ENCODE results near the gene CHMP2B.
"Not testable (repeated sequence)": the region's sequence is repeated elsewhere in the genome, so short reads cannot be mapped to it uniquely, and the experiment has no call there.

The CHMP2B gene

DNA sequence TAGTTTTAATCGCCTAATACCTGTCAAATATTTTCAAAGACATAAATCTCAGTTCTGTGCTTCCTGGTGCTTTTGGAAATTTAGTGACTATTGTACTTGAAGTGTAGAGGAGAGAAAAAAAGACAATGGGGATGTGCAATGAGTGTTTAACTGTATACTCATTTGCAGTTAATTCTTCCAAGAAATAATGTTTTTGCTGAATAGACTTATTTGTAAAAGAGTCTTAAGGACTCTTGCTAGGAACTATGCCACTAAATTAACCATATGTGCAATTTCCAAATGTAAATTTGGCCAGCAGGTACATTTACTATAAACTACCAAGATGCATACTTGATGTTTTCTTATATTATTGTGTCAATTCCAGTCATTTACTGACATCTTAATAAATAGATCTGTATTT lies 2.0 kb downstream of the CHMP2B start:
- DNase-seq (ENCODE audit: low read depth in 4 of 4, low spot score in 1 of 4), result no peak

DNA sequence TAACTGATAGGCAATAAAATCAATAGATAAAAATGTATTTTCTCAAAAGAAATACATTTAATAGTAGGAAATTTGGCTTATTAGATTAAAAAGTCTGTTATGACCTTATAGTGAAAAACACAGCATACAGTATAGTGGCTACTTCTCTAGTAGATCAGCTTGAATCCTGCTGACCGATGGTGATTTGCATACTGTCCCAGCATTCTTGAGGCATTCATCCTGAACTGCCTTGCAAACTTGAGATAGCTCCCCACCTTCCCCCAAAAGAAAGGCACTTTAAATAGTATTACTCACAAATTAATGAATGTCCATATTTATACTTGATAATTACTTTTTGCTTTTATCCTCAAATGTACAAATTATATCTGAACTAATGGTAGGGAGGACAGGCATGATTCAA lies 6.7 kb downstream of the CHMP2B start:
- DNase-seq (ENCODE audit: low read depth in 4 of 4, low spot score in 1 of 4), result no peak

DNA sequence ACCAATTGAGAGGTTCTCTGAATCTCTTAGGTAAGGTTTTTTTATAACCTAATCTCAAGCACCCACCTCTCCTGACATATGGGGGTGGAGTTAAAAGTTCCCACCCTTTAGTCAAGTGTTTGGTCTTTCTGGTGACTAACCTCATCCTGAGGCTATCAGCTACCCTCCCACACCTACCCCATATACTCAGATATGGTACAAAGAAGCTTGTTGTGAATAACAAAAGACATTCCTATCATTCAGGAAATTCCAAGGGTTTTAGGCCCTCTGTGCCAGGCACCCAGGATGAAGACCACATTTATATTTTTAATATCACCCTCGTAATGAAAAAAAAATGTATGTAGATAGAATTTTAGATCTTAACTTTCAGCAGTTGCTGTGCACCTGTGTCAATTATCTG lies 9.0 kb downstream of the CHMP2B start:
- DNase-seq (ENCODE audit: low read depth in 4 of 4, low spot score in 1 of 4), result no peak

DNA sequence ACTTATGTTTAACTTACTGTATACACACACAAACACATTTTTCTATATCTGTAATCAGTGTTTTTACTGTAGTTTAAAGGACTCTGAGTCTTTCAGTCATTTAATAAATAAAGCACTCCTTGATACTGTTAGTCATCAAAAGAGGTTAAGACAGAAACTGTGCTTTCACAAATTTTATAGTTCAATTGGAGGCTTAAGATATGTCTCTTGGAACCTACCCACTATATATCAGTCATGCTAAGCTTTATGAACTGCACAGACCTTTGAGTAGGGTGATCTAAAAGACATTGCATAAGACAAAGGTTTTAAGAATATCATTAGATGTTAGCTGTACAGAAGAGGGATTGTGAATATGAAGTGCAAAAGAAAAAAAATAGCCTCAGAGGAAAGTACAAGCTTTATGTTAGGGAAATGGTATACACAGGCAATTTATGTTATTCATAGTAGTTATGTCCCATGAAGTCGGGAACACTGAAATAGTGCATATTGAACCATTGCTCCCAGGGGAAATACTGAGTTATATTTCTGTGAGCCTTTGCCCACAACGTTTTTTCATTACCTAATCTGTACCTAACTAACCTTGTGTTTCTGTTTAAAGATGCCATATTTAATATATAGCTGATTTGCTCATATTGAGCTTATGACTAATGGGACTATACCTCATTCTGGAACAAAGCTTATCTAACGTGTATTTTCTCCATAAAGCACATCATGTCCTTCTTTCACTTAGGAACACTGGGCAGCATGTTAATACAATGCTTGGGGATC lies 19.7 kb downstream of the CHMP2B start:
- no peak for DNase-seq (ENCODE audit: low read depth in 4 of 4, low spot score in 1 of 4)

DNA sequence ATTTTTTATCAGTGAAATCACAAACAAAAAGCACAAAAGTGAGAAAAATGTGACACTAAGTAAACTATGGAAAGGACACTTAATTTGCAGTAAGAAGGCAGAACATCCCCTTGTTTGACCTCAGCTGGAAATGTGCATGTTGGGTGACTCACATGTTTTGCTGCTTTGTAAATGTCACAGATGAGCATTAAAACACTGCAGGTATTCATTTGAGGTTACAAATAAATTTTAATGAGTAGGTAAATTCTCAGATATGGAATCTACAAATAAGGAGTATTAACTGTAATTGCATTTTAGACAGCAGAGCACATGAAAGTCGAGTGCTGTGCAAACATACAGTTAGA lies 20.3 kb downstream of the CHMP2B start:
- DNase-seq (ENCODE audit: low read depth in 4 of 4, low spot score in 1 of 4), result no peak

DNA sequence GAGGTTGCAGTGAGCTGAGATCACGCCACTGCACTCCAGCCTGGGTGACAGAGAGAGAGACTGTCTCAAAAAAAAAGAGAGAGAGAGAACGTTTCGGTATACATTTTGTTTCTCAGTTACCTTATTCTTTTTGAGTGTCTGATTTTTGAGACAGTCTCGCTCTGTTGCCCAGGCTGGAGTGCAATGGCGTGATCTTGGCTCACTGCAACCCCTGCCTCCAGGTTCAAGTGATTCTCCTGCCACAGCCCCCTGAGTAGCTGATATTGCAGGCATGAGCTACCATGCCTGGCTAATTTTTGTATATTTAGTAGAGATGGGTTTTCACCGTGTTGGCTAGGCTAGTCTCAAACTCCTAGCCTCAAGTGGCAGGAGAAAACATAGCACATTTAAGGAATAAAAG lies 21.1 kb downstream of the CHMP2B start:
- DNase-seq (ENCODE audit: low read depth in 4 of 4, low spot score in 1 of 4), result not testable (repeated sequence)

DNA sequence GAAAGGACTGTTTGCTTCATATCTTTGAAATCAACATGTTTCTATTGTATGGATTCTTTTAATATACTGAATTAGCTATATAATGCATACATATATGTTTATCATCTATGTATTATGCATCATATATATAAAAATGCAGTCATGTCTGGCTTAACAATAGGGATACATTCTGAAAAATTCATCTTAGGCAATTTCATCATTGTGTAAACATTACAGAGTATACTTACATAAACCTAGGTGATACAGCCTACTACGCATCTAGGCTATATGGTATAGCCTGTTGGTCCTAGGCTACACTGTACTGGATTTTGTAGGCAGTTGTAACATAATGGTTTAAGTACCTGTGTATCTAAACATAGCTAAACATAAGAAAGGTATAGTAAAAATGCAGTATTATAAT lies 21.7 kb downstream of the CHMP2B start:
- no peak for DNase-seq (ENCODE audit: low read depth in 4 of 4, low spot score in 1 of 4)

DNA sequence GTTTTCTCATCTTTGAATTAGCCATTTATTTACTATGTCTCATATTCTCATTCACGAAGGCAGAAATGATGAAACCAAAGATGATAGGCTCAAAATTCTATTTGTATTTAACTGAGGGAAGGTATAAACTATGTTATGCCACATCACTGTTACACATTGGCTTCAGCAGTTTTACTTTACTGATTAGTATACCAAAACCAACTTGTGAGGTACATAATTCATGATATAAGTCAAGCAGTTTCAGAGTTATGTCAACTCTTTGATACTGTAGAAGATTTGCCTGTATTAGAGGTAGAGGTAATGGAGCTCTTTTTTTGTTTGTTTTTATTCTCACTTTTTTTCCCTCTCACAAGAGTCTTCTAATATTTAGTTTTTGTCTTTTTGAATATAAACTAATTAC lies 22.9 kb downstream of the CHMP2B start:
- no peak for DNase-seq (ENCODE audit: low read depth in 4 of 4, low spot score in 1 of 4)

DNA sequence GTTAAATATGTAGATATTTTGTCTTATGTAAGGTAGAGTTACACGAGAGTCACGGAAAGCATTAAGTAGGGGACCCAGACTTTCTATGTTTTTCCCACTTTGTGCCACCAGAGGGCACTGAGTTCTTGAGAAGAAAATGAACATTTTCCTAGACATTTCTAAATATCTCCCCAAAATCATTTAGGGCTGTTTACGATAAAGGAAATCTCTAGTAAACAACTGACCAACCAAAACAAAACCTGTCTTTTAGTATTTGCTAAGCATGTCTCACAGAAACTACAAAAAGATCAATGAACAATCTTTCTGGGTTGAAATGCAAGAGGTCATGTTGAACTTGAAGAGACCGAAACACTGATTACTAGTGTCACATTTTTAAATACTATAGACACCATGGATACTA lies 33.2 kb downstream of the CHMP2B start:
- DNase-seq (ENCODE audit: low read depth in 4 of 4, low spot score in 1 of 4), result peak in 2 of 4 experiments; percentile 12 to 13

DNA sequence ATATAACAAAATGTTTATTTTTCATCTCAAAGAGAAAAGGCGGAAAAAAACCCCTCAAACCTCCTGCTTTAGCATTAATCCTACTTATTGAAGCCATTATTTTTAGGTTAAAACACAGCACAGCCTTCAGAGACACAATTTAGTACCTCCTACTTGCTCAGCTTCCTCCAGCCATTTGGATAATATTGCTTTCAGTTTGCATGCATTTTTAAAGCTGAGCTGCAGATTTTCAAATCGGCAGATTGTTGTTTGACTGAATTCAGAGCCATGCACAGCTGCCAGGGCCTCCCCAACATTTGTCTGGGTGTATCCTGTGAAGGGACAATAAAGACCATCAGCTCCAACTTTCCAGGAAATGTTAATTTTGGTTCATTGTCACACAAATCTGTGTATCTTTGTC lies 34.8 kb downstream of the CHMP2B start:
- no peak for DNase-seq (ENCODE audit: low read depth in 4 of 4, low spot score in 1 of 4)

DNA sequence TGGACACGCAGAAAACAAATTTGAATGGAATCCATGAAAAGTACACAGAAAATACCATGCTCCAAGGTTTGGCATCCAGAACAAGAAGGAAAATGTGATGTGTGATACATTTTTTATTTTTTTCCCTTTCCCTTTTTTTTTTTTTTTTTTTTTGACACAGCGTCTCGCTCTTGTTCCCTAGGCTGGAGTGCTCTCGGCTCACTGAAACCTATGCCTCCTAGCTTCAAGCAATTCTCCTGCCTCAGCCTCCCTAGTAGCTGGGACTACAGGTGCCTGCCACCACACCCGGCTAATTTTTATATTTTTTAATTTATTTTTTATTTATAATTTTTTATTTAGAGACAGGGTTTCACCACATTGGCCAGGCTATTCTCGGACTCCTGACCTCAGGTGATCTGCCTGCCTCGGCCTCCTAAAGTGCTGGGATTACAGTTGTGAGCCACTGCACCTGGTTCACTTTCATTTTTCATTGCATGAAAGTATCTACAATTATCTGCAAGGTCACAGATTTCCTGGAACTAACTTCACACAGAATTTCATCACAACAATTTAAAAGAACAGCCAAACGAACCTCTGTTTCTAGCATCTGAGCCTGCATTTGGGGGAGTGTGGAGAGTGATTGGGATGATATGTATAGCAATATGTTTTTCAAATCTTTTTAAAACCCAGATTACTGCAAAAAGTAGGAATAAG lies 41.0 kb downstream of the CHMP2B start:
- DNase-seq (ENCODE audit: low read depth in 4 of 4, low spot score in 1 of 4), result no peak

DNA sequence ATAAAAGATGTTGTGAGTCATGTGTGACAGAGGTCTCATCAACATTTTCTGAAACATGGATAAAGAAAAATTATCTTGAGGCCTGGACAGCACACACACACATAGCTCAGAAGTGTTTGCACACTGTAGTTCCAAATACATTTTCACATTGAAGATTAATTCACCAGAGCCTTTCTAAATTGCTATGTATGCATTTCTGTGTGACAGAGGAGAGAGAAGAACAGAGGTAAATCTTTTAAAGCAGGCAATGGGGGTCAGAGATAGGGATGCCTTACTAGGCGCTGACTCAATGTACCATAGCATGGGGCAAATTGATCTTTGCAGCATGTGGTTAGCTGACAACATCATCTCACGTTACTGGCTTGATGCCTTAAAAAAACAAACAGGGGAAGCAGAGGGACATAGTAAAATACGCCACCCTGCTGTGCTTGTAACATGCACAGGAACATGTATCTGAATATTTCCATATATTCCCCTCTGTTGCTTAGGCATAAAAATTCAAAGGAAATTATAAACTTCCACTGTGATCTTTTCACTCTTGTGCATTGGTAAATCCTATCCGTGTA lies 41.6 kb downstream of the CHMP2B start:
- no peak for DNase-seq (ENCODE audit: low read depth in 4 of 4, low spot score in 1 of 4)

DNA sequence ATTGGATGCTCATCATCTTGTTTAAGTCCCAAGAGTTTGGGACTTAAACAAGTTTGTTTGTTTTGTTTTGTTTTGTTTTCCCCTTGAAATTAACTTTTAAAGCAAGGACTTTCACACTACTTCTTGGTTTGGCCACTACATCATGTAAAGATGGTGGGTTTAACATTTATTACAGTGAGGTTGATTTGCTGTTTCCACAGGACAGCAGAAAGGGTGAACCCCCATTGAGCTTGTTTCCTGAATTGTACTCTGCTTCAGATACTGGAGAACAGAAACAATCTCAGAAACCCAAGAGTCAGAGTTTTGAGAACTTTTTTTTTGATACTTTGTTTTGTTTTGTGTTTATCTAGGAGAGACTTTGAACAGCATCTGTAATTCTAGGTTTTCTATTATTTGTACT lies 42.6 kb downstream of the CHMP2B start:
- no peak for DNase-seq (ENCODE audit: low read depth in 4 of 4, low spot score in 1 of 4)

DNA sequence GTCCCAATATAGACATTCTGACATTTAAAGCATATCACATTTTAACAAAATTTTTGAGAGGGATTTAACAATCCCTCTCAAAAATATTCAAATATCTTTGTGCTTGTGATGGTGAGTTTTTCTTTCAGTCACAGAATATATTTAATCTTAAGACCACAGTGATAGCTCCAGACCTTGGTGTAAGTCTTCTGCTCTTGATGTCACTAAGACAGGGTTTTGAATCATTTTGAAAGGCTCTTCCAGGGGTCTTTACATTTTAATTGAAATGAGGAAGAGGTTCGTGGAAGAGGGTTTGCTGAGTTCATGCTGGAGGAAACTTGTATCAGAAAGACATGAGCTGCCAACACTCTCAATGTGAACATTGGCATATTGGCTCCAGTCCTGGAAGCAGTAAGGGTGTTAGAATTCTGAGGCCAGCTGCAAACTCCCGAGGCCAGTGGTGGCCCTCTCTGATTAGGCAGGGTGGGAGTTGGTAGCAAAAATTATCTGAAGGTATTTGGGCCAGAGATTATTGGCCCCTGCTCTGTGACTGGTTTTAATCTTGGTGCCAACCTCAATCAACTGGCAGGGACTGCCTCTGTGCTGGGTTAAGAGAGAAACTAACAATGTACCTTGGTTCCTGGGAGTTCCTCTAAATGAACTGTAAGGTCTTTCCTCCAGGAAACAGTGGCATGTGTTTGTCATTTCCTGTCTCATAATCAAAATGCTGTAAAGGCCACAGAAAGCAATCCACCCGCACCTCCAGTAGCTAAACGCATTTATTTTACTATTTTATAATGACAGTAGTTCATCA lies 44.0 kb downstream of the CHMP2B start:
- no peak for DNase-seq (ENCODE audit: low read depth in 4 of 4, low spot score in 1 of 4)

DNA sequence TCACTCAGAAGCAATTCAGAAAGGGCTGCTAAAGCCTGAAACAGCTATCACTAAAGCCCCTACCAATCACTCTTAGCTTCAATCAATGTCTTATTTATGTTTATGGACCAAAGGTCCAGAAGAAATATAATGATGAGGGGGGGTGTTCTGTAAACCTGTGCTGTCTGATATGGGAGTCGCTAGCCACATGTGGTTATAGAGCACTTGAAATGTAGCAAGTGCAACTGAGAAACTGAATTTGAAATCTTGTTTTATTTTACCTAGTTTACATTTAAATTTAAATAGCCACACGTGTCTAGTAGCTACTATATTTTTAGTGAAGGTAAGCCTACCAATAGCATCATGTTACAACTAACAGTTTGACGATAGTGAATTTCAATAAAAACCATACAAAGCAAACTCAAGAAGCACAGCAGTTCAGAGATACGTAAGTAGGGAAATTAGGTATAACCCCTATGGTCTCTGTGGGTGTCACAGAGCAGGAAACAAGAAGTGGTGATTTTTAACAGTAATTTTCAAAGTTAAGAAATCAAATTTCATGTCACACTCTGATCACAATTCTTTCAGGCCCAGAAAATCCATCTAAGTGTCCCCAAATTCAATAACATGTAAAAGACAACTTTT lies 45.7 kb downstream of the CHMP2B start:
- DNase-seq (ENCODE audit: low read depth in 4 of 4, low spot score in 1 of 4), result no peak

DNA sequence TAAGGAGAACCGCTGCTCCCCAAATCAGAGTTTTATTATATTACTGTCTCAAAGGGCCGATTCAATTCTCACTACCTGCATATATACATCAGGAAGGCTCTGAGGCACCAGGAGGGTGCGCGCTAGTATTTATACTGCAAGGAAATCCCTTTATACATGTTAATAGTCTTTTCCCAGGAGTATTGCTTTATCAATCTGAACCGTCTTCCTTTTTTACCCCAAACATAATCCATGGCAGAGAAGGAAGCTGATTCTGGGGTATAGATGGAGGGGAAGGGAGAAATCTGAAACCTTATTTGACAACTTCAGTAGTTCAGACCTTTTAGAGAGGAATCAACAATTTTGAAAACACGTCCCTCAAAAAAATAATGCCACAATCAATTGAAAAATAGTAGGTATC lies 49.4 kb downstream of the CHMP2B start, which contains the start of gene POU1F1:
TSS of gene POU1F1 (minus strand) at position 101 of the 400 bp plus-strand sequence. CDS start 122 bp downstream, outside the sequence.
- DNase-seq (ENCODE audit: low read depth in 4 of 4, low spot score in 1 of 4), result no peak

DNA sequence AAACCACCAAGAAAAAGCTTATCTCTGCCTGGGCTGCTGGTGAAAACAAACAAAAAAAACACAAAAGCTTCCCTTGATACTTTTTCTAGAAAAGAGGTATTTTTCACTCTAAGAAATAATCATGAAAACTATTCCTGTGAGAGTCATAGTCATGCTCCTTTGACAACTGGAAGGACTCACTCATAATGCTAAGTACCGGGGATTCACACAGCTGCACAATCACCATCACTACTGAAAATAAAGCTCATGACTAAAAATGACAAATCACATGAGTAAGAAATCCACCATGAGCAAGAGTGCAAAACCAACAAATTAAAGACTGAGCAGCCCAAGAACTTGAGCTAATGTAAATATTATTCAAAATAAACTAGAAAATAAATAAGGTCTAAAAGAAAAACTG lies 59.9 kb downstream of the CHMP2B start:
- no peak for DNase-seq (ENCODE audit: low read depth in 4 of 4, low spot score in 1 of 4)

DNA sequence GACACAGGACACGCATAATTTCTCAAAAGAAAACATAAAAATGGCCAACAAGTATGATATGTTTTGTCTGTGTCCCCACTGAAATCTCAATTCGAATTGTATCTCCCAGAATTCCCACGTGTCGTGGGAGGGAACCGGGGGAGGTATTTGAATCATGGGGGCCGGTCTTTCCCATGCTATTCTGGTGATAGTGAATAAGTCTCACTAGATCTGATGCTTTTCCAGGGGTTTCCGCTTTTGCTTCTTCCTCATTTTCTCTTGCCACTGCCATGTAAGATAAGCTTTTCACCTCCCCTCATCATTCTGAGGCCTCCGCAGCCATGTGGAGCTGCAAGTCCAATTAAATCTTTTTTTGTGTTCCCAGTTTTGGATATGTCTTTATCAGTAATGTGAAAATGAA lies 61.3 kb downstream of the CHMP2B start:
- no peak for DNase-seq (ENCODE audit: low read depth in 4 of 4, low spot score in 1 of 4)

DNA sequence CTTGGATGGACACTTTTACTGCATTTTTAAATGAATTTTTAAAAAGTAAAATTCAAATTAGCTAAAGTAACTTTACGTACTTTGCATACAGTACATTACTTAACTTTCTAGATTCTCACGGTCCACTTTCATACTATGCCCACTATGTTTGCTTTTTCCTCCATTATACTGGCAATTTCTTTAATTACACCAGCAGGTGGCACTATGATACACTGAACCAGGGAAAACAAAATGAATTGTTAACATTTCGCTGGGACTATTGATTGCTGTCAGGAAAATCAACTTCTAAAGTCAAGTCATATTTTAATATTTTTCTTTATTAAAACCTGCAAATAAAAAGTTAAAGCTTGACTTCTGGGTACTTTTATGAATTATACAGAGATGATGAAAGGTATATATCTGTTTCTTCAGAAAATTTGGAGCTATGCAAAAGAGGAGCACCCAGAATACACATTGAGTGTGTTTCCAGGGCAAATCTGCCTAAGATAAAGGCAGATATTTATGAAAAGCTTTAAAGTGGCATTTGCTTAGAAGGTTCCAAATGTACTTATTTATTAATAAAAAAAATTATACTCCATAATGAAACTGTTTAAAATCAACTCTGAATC lies 71.1 kb downstream of the CHMP2B start:
- no peak for DNase-seq (ENCODE audit: low read depth in 4 of 4, low spot score in 1 of 4)

DNA sequence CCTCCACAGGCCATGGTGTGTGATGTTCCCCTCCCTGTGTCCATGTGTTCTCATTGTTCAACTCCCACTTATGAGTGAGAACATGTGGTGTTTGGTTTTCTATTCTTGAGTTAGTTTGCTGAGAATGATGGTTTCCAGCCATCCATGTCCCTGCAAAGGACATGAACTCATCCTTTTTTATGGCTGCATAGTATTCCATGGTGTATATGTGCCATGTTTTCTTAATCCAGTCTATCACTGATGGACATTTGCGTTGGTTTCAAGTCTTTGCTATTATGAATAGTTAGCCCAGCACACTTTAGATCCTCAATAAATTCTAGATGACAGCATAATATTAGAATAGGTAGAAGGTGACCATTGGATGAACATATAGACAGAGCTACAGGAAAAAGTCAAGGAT lies 77.9 kb downstream of the CHMP2B start:
- not testable (repeated sequence) for DNase-seq (ENCODE audit: low read depth in 4 of 4, low spot score in 1 of 4)
